K562 treated with DMSO at 1 percent for 24 hours (cell line): Measurements from ENCODE around the gene INSYN2B. TPM values are rescaled to one million over a fixed set of nuclear protein-coding genes. Genes with fewer than 3 reads are reported as not detected.

ENCODE experiments used
- total RNA-seq: library from RNA; unstranded; fragments of 300-600 nt; gene quantifications from 2 replicates; pipeline ENCODE4 v1.2.3, GENCODE V29; 2022; ENCODE audit warnings: low read depth; ENCODE audit not compliant: insufficient read depth

INSYN2B gene
- not detected in 2 replicates for total RNA-seq

GRCh38 chr5:169980418-169981053 is at the start of gene INSYN2B:
INSYN2B (minus strand) TSS chr5:169980495; CDS start chr5:169883898, 96,597 bp downstream.

Other genes with a start within 250 kb of the INSYN2B start
- gene FOXI1, start 125.4 kb upstream of the INSYN2B start, total RNA-seq, result 0.15 TPM in 1 of 2 replicates, not detected in the other